Panc1 (cell line): ENCODE data around the gene MYLK.

Source experiments
- POLR2AphosphoS5 ChIP-seq: IDR thresholded peaks from 2 replicates; pipeline ENCODE4 v1.6.1; 2012; ENCODE audit warnings: mild to moderate bottlenecking, low read depth, low read length, moderate library complexity
- SIN3A ChIP-seq: IDR thresholded peaks from 2 replicates; pipeline ENCODE4 v1.6.1; 2012; ENCODE audit warnings: low read depth, mild to moderate bottlenecking, low read length, moderate library complexity, borderline replicate concordance; ENCODE audit not compliant: insufficient read depth
- TCF7L2 ChIP-seq: IDR thresholded peaks from 2 replicates; pipeline ENCODE4 v1.6.1; 2011; ENCODE audit warnings: mild to moderate bottlenecking, low read depth, low read length, inconsistent platforms
- TF ChIP-seq, protein P1 (sequence below): fragments of 450-650 bp; IDR thresholded peaks from 2 replicates; pipeline ENCODE4 v1.5.1; 2017; ENCODE audit warnings: mild to moderate bottlenecking
- TF ChIP-seq, protein P2 (sequence below), 2 experiments: IDR thresholded peaks; 2 replicates each; pipeline ENCODE4 v1.6.1; 2011 to 2012; ENCODE audit warnings: low read depth in 2 of 2, control low read depth in 1 of 2, low read length in 1 of 2, mild to moderate bottlenecking in 1 of 2, moderate library complexity in 1 of 2; ENCODE audit not compliant: insufficient read depth in 1 of 2

DNA sequence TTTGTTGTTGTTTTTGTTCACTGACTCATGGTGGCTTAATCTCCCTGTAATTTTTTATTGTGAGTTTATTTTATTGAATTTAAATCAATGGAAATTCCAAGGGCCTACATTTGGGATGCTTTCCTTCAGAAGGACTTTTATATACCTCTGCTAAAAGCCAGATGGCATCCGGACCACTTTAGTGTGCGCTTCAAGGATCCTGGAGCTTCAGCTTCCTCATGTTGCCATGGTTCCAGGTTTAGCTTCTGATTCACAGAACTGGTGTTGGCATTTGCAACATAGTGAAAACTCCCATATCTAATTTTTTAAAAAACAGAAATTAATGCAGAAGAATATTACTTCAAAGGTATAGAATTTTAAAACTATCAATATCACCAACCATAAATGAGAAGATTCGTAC is 290.8 kb downstream of the MYLK start:
- TF ChIP-seq, protein P1, sequence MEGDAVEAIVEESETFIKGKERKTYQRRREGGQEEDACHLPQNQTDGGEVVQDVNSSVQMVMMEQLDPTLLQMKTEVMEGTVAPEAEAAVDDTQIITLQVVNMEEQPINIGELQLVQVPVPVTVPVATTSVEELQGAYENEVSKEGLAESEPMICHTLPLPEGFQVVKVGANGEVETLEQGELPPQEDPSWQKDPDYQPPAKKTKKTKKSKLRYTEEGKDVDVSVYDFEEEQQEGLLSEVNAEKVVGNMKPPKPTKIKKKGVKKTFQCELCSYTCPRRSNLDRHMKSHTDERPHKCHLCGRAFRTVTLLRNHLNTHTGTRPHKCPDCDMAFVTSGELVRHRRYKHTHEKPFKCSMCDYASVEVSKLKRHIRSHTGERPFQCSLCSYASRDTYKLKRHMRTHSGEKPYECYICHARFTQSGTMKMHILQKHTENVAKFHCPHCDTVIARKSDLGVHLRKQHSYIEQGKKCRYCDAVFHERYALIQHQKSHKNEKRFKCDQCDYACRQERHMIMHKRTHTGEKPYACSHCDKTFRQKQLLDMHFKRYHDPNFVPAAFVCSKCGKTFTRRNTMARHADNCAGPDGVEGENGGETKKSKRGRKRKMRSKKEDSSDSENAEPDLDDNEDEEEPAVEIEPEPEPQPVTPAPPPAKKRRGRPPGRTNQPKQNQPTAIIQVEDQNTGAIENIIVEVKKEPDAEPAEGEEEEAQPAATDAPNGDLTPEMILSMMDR, result no peak
- no peak for TF ChIP-seq TCF7L2
- no peak for TF ChIP-seq POLR2AphosphoS5
- TF ChIP-seq, protein P2, sequence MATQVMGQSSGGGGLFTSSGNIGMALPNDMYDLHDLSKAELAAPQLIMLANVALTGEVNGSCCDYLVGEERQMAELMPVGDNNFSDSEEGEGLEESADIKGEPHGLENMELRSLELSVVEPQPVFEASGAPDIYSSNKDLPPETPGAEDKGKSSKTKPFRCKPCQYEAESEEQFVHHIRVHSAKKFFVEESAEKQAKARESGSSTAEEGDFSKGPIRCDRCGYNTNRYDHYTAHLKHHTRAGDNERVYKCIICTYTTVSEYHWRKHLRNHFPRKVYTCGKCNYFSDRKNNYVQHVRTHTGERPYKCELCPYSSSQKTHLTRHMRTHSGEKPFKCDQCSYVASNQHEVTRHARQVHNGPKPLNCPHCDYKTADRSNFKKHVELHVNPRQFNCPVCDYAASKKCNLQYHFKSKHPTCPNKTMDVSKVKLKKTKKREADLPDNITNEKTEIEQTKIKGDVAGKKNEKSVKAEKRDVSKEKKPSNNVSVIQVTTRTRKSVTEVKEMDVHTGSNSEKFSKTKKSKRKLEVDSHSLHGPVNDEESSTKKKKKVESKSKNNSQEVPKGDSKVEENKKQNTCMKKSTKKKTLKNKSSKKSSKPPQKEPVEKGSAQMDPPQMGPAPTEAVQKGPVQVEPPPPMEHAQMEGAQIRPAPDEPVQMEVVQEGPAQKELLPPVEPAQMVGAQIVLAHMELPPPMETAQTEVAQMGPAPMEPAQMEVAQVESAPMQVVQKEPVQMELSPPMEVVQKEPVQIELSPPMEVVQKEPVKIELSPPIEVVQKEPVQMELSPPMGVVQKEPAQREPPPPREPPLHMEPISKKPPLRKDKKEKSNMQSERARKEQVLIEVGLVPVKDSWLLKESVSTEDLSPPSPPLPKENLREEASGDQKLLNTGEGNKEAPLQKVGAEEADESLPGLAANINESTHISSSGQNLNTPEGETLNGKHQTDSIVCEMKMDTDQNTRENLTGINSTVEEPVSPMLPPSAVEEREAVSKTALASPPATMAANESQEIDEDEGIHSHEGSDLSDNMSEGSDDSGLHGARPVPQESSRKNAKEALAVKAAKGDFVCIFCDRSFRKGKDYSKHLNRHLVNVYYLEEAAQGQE (IDR thresholded peaks at IDR 0.05; ENCODE audit: insufficient read depth in 1 of 2, low read depth in 2 of 2, low read length in 1 of 2), result no peak
- TF ChIP-seq SIN3A, result no peak
